Measurements from ENCODE around the gene CALY.

DNA sequence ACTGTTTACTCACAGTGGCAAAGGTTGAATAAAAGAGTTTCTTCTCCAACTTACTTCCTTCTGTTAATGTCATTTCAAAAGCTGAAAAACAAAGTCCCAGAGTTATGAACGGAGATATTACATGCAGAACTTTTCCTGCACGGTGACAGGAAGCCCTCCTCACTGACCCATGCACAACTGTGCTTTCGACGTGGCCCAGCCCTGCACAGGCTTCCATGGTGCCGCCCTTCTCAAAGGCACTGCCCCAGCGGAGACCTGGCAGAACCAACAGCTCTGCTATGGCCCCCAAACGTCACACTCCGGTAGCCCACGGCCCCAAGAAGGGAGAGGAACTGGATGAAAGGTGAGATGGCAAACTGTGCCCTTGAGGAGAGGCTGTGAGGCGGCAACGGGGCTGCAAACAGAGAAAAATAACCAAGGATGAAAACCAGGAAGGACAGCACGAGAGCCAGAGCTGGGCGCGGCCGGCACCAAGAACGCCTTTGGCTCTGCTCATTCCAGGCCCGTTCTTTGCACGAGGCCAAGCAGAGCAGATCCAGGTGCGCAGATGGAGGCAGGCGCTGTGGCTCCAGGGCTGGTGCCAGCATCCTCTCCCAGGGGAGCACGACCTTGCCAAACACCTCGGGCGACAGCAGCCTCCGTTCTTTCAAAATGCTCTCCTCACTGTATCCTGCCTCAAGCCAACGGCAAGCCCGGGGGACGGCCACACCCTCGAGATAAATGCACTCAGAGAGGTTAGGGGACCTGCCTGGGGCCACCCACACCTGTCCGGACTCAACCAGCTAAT is 28.1 kb upstream of the CALY start:
- TF ChIP-seq, protein P1, sequence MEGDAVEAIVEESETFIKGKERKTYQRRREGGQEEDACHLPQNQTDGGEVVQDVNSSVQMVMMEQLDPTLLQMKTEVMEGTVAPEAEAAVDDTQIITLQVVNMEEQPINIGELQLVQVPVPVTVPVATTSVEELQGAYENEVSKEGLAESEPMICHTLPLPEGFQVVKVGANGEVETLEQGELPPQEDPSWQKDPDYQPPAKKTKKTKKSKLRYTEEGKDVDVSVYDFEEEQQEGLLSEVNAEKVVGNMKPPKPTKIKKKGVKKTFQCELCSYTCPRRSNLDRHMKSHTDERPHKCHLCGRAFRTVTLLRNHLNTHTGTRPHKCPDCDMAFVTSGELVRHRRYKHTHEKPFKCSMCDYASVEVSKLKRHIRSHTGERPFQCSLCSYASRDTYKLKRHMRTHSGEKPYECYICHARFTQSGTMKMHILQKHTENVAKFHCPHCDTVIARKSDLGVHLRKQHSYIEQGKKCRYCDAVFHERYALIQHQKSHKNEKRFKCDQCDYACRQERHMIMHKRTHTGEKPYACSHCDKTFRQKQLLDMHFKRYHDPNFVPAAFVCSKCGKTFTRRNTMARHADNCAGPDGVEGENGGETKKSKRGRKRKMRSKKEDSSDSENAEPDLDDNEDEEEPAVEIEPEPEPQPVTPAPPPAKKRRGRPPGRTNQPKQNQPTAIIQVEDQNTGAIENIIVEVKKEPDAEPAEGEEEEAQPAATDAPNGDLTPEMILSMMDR (conservative IDR thresholded peaks at IDR 0.05; ENCODE audit: low read depth, low read length): no peak
- no peak for TF ChIP-seq EZH2 (IDR thresholded peaks at IDR 0.05; ENCODE audit: low read length, unreplicated experiment)

Measured in PC-3 (cell line).